ENCODE results near the gene RTN1. TPM values are rescaled to one million over a fixed set of nuclear protein-coding genes. Genes with fewer than 3 reads are reported as not detected.

The RTN1 gene
- total RNA-seq, 1 donor from 2014 or later, result 23.4 TPM

GRCh38 chr14:59638885-59639284 lies 231.7 kb downstream of the RTN1 start:
- H3K9me3 Mint-ChIP-seq (ENCODE audit: low read depth), result peaks cover 33% of the 10 kb centered on the region

GRCh38 chr14:59634617-59635016 lies 236.0 kb downstream of the RTN1 start:
- Mint-ChIP-seq H3K27me3 (peaks cover 22% of the 10 kb centered on the region), H3K36me3 (ENCODE audit: insufficient read depth) (peaks cover 2% of the 10 kb centered on the region), H3K27ac (no peak overlapping the region), H3K4me1 (ENCODE audit: low read depth) (peaks cover 3% of the 10 kb centered on the region), H3K9me3 (ENCODE audit: low read depth) (peaks cover 20% of the 10 kb centered on the region), H3K4me3 (ENCODE audit: low read depth) (no peak overlapping the region)
- DNase-seq (ENCODE audit: low spot score, unreplicated experiment), result no peak
- no peak for TF ChIP-seq CTCF (IDR thresholded peaks at IDR 0.05; ENCODE audit: unreplicated experiment)

More at GRCh38 chr14:59638885-59639284, 231.7 kb downstream of the RTN1 start:
- Mint-ChIP-seq H3K4me3 (ENCODE audit: low read depth) (no peak overlapping the region), H3K27me3 (no peaks in the 10 kb centered on the region), H3K36me3 (ENCODE audit: insufficient read depth) (peaks cover 2% of the 10 kb centered on the region), H3K4me1 (ENCODE audit: low read depth) (no peaks in the 10 kb centered on the region), H3K27ac (no peak overlapping the region)
- DNase-seq (ENCODE audit: low spot score, unreplicated experiment), result no peak
- no peak for TF ChIP-seq CTCF (IDR thresholded peaks at IDR 0.05; ENCODE audit: unreplicated experiment)

GRCh38 chr14:59633486-59633885 lies 237.1 kb downstream of the RTN1 start:
- no peak for DNase-seq (ENCODE audit: low spot score, unreplicated experiment)
- Mint-ChIP-seq H3K9me3 (ENCODE audit: low read depth) (peaks cover 14% of the 10 kb centered on the region), H3K4me3 (ENCODE audit: low read depth) (no peak overlapping the region), H3K36me3 (ENCODE audit: insufficient read depth) (peaks cover 2% of the 10 kb centered on the region), H3K27me3 (peaks cover 26% of the 10 kb centered on the region), H3K27ac (no peak overlapping the region), H3K4me1 (ENCODE audit: low read depth) (peaks cover 11% of the 10 kb centered on the region)
- no peak for TF ChIP-seq CTCF (IDR thresholded peaks at IDR 0.05; ENCODE audit: unreplicated experiment)

- H3K36me3 Mint-ChIP-seq (ENCODE audit: insufficient read depth), result peaks cover 2% of the 10 kb centered on the region
- H3K4me3 Mint-ChIP-seq (ENCODE audit: low read depth), result no peak overlapping the region
- peaks cover 13% of the 10 kb centered on the region for H3K9me3 Mint-ChIP-seq (ENCODE audit: low read depth)
- DNase-seq (ENCODE audit: low spot score, unreplicated experiment), result no peak
- TF ChIP-seq CTCF (IDR thresholded peaks at IDR 0.05; ENCODE audit: unreplicated experiment), result peak; percentile 63
- peaks cover 21% of the 10 kb centered on the region for H3K4me1 Mint-ChIP-seq (ENCODE audit: low read depth)
- peaks cover 26% of the 10 kb centered on the region for H3K27me3 Mint-ChIP-seq
- no peak overlapping the region for H3K27ac Mint-ChIP-seq
These were observed 238.2 kb downstream of the RTN1 start for GRCh38 chr14:59632381-59632780.

GRCh38 chr14:59631237-59631636 lies 239.3 kb downstream of the RTN1 start:
- peak; percentile 39 for TF ChIP-seq CTCF (IDR thresholded peaks at IDR 0.05; ENCODE audit: unreplicated experiment)
- peaks cover 28% of the 10 kb centered on the region for H3K4me1 Mint-ChIP-seq (ENCODE audit: low read depth)
- H3K36me3 Mint-ChIP-seq (ENCODE audit: insufficient read depth), result peaks cover 2% of the 10 kb centered on the region
- DNase-seq (ENCODE audit: low spot score, unreplicated experiment), result no peak
- H3K9me3 Mint-ChIP-seq (ENCODE audit: low read depth), result peaks cover 12% of the 10 kb centered on the region
- H3K4me3 Mint-ChIP-seq (ENCODE audit: low read depth), result peak overlapping the region; percentile 82
- no peak overlapping the region for H3K27ac Mint-ChIP-seq
- H3K27me3 Mint-ChIP-seq, result peaks cover 26% of the 10 kb centered on the region
